ENCODE data around the gene SPDYE17. TPM values are rescaled to one million over a fixed set of nuclear protein-coding genes. Genes with fewer than 3 reads are reported as not detected.
"Not testable (repeated sequence)": the region's sequence is repeated elsewhere in the genome, so short reads cannot be mapped to it uniquely, and the experiment has no call there.

SPDYE17 gene
- total RNA-seq, result not detected

- CTCF ChIA-PET; ATAC-seq; H3K4me1 Mint-ChIP-seq (ENCODE audit: low read depth); H3K9me3 Mint-ChIP-seq; DNase-seq; H3K27ac Mint-ChIP-seq; POLR2A ChIA-PET; H3K27me3 Mint-ChIP-seq; H3K36me3 Mint-ChIP-seq (ENCODE audit: low read depth); intact Hi-C loops (cut with micrococcal nuclease); H3K4me3 Mint-ChIP-seq: not testable (repeated sequence)
Observed at GRCh38 chr7:77032261-77032660, at the start of gene SPDYE17. Gene SPDYE17, minus strand, starts transcription at chr7:77032361. Its CDS starts 1,791 bp downstream, at chr7:77030570.

GRCh38 chr7:77080236-77080635, 48.1 kb upstream of the SPDYE17 start:
- H3K4me1 Mint-ChIP-seq (ENCODE audit: low read depth); intact Hi-C loops (cut with micrococcal nuclease); POLR2A ChIA-PET; CTCF ChIA-PET; H3K4me3 Mint-ChIP-seq; H3K27ac Mint-ChIP-seq; DNase-seq; H3K36me3 Mint-ChIP-seq (ENCODE audit: low read depth); H3K9me3 Mint-ChIP-seq; ATAC-seq; H3K27me3 Mint-ChIP-seq: not testable (repeated sequence)

GRCh38 chr7:77079624-77080023, 47.5 kb upstream of the SPDYE17 start:
- H3K4me1 Mint-ChIP-seq (ENCODE audit: low read depth); H3K9me3 Mint-ChIP-seq; H3K4me3 Mint-ChIP-seq; intact Hi-C loops (cut with micrococcal nuclease); H3K27me3 Mint-ChIP-seq; POLR2A ChIA-PET; ATAC-seq; H3K36me3 Mint-ChIP-seq (ENCODE audit: low read depth); CTCF ChIA-PET; H3K27ac Mint-ChIP-seq; DNase-seq: not testable (repeated sequence)

GRCh38 chr7:77079112-77079511, 47.0 kb upstream of the SPDYE17 start:
- H3K36me3 Mint-ChIP-seq (ENCODE audit: low read depth), result peaks cover 12% of the 10 kb centered on the region
- H3K27me3 Mint-ChIP-seq; H3K9me3 Mint-ChIP-seq; POLR2A ChIA-PET; ATAC-seq; intact Hi-C loops (cut with micrococcal nuclease); H3K27ac Mint-ChIP-seq; DNase-seq; CTCF ChIA-PET; H3K4me3 Mint-ChIP-seq; H3K4me1 Mint-ChIP-seq (ENCODE audit: low read depth): not testable (repeated sequence)

GRCh38 chr7:77077060-77077459, 44.9 kb upstream of the SPDYE17 start:
- H3K27ac Mint-ChIP-seq; POLR2A ChIA-PET; ATAC-seq; H3K9me3 Mint-ChIP-seq; H3K4me1 Mint-ChIP-seq (ENCODE audit: low read depth); DNase-seq; CTCF ChIA-PET; H3K27me3 Mint-ChIP-seq; H3K4me3 Mint-ChIP-seq; intact Hi-C loops (cut with micrococcal nuclease): not testable (repeated sequence)
- H3K36me3 Mint-ChIP-seq (ENCODE audit: low read depth), result peaks cover 15% of the 10 kb centered on the region

- H3K27me3 Mint-ChIP-seq; CTCF ChIA-PET; DNase-seq; H3K27ac Mint-ChIP-seq; H3K9me3 Mint-ChIP-seq; POLR2A ChIA-PET; H3K4me3 Mint-ChIP-seq; ATAC-seq; H3K4me1 Mint-ChIP-seq (ENCODE audit: low read depth); intact Hi-C loops (cut with micrococcal nuclease): not testable (repeated sequence)
- H3K36me3 Mint-ChIP-seq (ENCODE audit: low read depth), result peaks cover 21% of the 10 kb centered on the region
Observed at GRCh38 chr7:77074786-77075396, 42.7 kb upstream of the SPDYE17 start.

GRCh38 chr7:77071108-77071507, 38.9 kb upstream of the SPDYE17 start:
- ATAC-seq; DNase-seq; CTCF ChIA-PET; H3K4me3 Mint-ChIP-seq; H3K27me3 Mint-ChIP-seq; intact Hi-C loops (cut with micrococcal nuclease); H3K27ac Mint-ChIP-seq; POLR2A ChIA-PET: not testable (repeated sequence)
- Mint-ChIP-seq H3K4me1 (ENCODE audit: low read depth) (peaks cover 18% of the 10 kb centered on the region), H3K36me3 (ENCODE audit: low read depth) (peaks cover 29% of the 10 kb centered on the region), H3K9me3 (peaks cover 15% of the 10 kb centered on the region)

- H3K4me1 Mint-ChIP-seq (ENCODE audit: low read depth), result peaks cover 18% of the 10 kb centered on the region
- intact Hi-C loops (cut with micrococcal nuclease); H3K27ac Mint-ChIP-seq; H3K9me3 Mint-ChIP-seq; DNase-seq; POLR2A ChIA-PET; H3K4me3 Mint-ChIP-seq; H3K27me3 Mint-ChIP-seq; ATAC-seq; CTCF ChIA-PET: not testable (repeated sequence)
- peaks cover 17% of the 10 kb centered on the region for H3K36me3 Mint-ChIP-seq (ENCODE audit: low read depth)
Observed at GRCh38 chr7:77065869-77066268, 33.7 kb upstream of the SPDYE17 start.

- H3K27ac Mint-ChIP-seq; POLR2A ChIA-PET; H3K9me3 Mint-ChIP-seq; DNase-seq; CTCF ChIA-PET; H3K36me3 Mint-ChIP-seq (ENCODE audit: low read depth); ATAC-seq; intact Hi-C loops (cut with micrococcal nuclease); H3K27me3 Mint-ChIP-seq; H3K4me3 Mint-ChIP-seq: not testable (repeated sequence)
- peaks cover 13% of the 10 kb centered on the region for H3K4me1 Mint-ChIP-seq (ENCODE audit: low read depth)
Observed at GRCh38 chr7:77063732-77064131, 31.6 kb upstream of the SPDYE17 start.

- H3K27ac Mint-ChIP-seq; H3K36me3 Mint-ChIP-seq (ENCODE audit: low read depth); CTCF ChIA-PET; H3K9me3 Mint-ChIP-seq; H3K27me3 Mint-ChIP-seq; POLR2A ChIA-PET; H3K4me3 Mint-ChIP-seq; intact Hi-C loops (cut with micrococcal nuclease); H3K4me1 Mint-ChIP-seq (ENCODE audit: low read depth); ATAC-seq; DNase-seq: not testable (repeated sequence)
Observed at GRCh38 chr7:77062557-77062956, 30.4 kb upstream of the SPDYE17 start, which contains the start of gene SPDYE18. Gene SPDYE18, minus strand, starts transcription at chr7:77062558. Its CDS starts 2,046 bp downstream, at chr7:77060512.

- POLR2A ChIA-PET; H3K4me1 Mint-ChIP-seq (ENCODE audit: low read depth); H3K27me3 Mint-ChIP-seq; CTCF ChIA-PET; ATAC-seq; intact Hi-C loops (cut with micrococcal nuclease); H3K27ac Mint-ChIP-seq; H3K36me3 Mint-ChIP-seq (ENCODE audit: low read depth); DNase-seq; H3K9me3 Mint-ChIP-seq; H3K4me3 Mint-ChIP-seq: not testable (repeated sequence)
Observed at GRCh38 chr7:77026349-77026748, 5.8 kb downstream of the SPDYE17 start.

GRCh38 chr7:77010074-77010680, 22.0 kb downstream of the SPDYE17 start:
- POLR2A ChIA-PET; ATAC-seq; H3K4me1 Mint-ChIP-seq (ENCODE audit: low read depth); intact Hi-C loops (cut with micrococcal nuclease); H3K36me3 Mint-ChIP-seq (ENCODE audit: low read depth); DNase-seq; CTCF ChIA-PET; H3K4me3 Mint-ChIP-seq; H3K27ac Mint-ChIP-seq; H3K9me3 Mint-ChIP-seq; H3K27me3 Mint-ChIP-seq: not testable (repeated sequence)

All from activated CD8-positive, alpha-beta T cell treated with anti-CD3 and anti-CD28 coated beads for 36 hours (primary cell).